ENCODE measurements around the gene ARMC8. TPM values are rescaled to one million over a fixed set of nuclear protein-coding genes. Genes with fewer than 3 reads are reported as not detected.

The ARMC8 gene
- total RNA-seq, 4 donors from 2014 or later, result 57.2 to 91.8 (median 59.5) TPM

DNA sequence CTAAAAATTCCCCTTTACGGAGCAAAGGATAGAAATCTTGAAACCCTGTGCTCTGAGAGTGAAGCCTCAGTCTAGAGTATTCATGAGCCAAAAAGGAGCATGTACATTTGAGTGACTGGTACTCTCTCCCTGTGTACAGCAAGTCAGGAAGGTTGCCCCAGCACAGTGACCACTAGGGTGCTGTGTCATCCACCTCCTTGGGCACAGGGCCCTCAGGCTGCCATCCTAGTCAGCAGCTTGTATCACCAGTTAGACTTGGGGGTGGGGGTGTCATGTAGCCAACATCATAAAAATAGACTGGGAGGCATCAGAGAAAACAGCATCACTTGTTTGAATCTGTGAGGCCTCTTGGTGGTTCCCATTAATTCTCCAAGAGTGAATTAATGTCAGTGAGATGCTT is 130.6 kb downstream of the ARMC8 start:
- no peak for TF ChIP-seq POLR2A (IDR thresholded peaks at IDR 0.05)
- TF ChIP-seq, protein P1, sequence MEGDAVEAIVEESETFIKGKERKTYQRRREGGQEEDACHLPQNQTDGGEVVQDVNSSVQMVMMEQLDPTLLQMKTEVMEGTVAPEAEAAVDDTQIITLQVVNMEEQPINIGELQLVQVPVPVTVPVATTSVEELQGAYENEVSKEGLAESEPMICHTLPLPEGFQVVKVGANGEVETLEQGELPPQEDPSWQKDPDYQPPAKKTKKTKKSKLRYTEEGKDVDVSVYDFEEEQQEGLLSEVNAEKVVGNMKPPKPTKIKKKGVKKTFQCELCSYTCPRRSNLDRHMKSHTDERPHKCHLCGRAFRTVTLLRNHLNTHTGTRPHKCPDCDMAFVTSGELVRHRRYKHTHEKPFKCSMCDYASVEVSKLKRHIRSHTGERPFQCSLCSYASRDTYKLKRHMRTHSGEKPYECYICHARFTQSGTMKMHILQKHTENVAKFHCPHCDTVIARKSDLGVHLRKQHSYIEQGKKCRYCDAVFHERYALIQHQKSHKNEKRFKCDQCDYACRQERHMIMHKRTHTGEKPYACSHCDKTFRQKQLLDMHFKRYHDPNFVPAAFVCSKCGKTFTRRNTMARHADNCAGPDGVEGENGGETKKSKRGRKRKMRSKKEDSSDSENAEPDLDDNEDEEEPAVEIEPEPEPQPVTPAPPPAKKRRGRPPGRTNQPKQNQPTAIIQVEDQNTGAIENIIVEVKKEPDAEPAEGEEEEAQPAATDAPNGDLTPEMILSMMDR (IDR thresholded peaks at IDR 0.05), result no peak
- H3K27ac ChIP-seq, result no peak overlapping the region
- intact Hi-C loops (cut with DNase I), result no loop called here
- no peaks in the 10 kb centered on the region for H3K36me3 ChIP-seq
- H3K9me3 ChIP-seq, result no peaks in the 10 kb centered on the region
- H3K27me3 ChIP-seq, result no peaks in the 10 kb centered on the region
- WGBS, 2 donors, result 90 to 97% methylated on average over 1 of the region's 1 CpG
- no peak overlapping the region for H3K4me3 ChIP-seq (replicated peaks in 1 of 3)
- H3K4me1 ChIP-seq, result no peaks in the 10 kb centered on the region
- no peak for DNase-seq

DNA sequence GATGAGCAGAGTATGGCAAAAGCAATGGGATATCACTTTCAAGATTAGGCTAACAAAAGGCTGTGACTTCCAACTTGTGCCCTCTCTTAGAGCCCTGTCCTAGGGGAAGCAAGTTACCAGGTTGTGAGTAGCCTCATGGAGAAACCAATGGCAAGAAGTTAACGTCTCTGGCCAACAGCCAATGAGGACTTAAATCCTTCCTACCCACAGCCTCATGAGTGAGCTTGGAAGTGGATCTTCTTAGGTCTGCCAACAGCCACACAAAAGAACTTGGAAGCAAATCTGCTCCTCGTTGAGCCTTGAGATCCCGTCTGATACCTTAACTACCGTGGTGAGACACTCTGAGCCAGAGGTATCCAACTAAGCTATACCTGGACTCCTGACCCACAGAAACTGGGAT is 136.9 kb downstream of the ARMC8 start:
- intact Hi-C loops (cut with DNase I), result loop anchor here (10.0 kb wide), 1 partner anchor 601 kb away; no protein-coding TSS in a partner anchor
- H3K9me3 ChIP-seq, result no peaks in the 10 kb centered on the region
- DNase-seq, result no peak
- WGBS, 2 donors, result 36 to 44% methylated on average over 4 of the region's 4 CpGs
- no peaks in the 10 kb centered on the region for H3K36me3 ChIP-seq
- H3K4me3 ChIP-seq (replicated peaks in 1 of 3), result no peak overlapping the region
- TF ChIP-seq, protein P1 (IDR thresholded peaks at IDR 0.05), result no peak
- TF ChIP-seq POLR2A (IDR thresholded peaks at IDR 0.05), result no peak
- H3K27ac ChIP-seq, result no peak overlapping the region
- H3K27me3 ChIP-seq, result no peaks in the 10 kb centered on the region
- peaks cover 0 to 13% of the 10 kb centered on the region in 2 donors for H3K4me1 ChIP-seq

DNA sequence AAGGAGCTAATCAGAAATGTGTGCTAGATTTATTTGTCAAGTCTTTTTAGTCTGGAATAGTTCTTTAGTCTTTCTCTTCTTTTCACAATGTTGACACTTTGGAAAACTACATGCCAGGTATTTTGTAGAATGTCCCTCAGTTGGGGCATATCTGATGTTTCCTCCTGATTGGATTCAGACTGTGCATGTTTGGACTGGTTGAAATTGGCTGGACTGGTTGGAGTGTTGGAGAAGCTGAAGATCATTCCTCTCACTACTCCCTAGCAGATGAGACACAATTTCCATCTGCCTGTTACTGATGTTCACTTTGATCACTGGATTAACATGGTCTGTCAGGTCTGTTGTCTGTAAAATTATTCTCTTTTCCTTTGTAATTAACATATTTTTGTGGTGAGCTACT is 138.9 kb downstream of the ARMC8 start:
- Histone ChIP-seq H3K4me1 (peaks cover 0 to 13% of the 10 kb centered on the region in 2 donors), H3K36me3 (no peaks in the 10 kb centered on the region), H3K27ac (no peak overlapping the region), H3K4me3 (replicated peaks in 1 of 3) (no peak overlapping the region), H3K9me3 (no peaks in the 10 kb centered on the region), H3K27me3 (no peaks in the 10 kb centered on the region)
- TF ChIP-seq, protein P1 (IDR thresholded peaks at IDR 0.05), result no peak
- no peak for TF ChIP-seq POLR2A (IDR thresholded peaks at IDR 0.05)
- DNase-seq, result no peak
- intact Hi-C loops (cut with DNase I), result loop anchor here (10.0 kb wide), 1 partner anchor 599 kb away; no protein-coding TSS in a partner anchor

DNA sequence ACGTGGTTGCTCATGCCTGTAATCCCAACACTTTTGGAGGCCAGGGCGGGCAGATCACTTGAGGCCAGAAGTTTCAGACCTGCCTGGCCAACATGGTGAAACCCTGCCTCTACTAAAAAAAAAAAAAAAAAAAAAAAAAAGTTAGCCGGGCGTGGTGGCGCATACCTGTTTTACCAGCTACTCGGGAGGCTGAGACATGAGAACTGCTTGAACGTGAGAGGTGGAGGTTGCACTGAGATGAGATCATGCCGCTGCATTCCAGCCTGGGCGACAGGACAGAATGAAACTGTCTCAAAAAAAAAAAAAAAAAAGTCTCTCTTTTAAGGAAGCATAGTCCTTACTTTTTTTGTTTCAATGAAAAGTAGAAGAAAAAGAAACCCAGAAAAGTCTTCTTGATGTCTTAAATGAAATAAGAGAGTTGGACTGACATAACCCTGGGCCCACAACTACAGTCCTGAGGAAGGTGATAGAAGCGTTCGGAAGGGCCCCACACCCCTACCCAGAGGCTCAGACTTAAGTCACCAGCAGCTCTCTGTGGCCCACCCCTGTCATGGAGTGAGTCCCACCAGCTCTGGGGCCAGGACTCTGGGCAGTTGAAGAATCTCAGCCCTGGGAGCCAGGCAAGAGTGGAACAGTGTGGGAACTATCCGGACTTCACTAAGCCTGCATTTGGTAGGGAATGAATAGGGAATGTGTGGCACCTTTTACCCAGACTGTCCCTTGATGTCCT is 139.9 kb downstream of the ARMC8 start:
- 94 to 95% methylated on average over 12 of the region's 12 CpGs for WGBS, 2 donors
- intact Hi-C loops (cut with DNase I), result loop anchor here (10.0 kb wide), 1 partner anchor 598 kb away; no protein-coding TSS in a partner anchor

DNA sequence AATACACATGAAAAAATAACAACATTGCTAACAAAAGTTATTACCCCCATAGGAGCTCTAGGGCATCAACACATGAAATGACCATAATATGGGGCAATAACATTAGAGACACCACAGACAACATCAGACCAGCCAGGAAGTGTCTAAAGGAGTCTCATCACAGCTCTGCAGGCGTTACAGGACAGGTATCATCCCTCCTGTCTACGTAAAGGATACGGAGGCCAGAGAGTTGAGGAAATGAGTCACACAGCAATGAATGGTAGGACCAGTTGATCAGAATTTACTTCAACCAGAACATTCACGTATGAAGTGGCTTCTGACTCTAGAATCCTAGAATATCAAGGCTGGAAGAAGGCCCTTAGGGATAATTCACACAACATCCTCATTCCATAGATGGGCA is 140.7 kb downstream of the ARMC8 start:
- 87 to 90% methylated on average over 4 of the region's 4 CpGs for WGBS, 2 donors
- no peak for TF ChIP-seq POLR2A (IDR thresholded peaks at IDR 0.05)
- TF ChIP-seq, protein P1 (IDR thresholded peaks at IDR 0.05), result no peak
- Histone ChIP-seq H3K27me3 (no peaks in the 10 kb centered on the region), H3K9me3 (no peaks in the 10 kb centered on the region), H3K27ac (no peak overlapping the region), H3K4me1 (peaks cover 0 to 13% of the 10 kb centered on the region in 2 donors), H3K4me3 (replicated peaks in 1 of 3) (no peak overlapping the region), H3K36me3 (no peaks in the 10 kb centered on the region)
- DNase-seq, result no peak
- intact Hi-C loops (cut with DNase I), result loop anchor here (10.0 kb wide), 1 partner anchor 597 kb away; no protein-coding TSS in a partner anchor

More for the DNA sequence above, 139.9 kb downstream of the ARMC8 start:
- no peak for DNase-seq
- Histone ChIP-seq H3K27ac (no peak overlapping the region), H3K36me3 (no peaks in the 10 kb centered on the region), H3K9me3 (no peaks in the 10 kb centered on the region), H3K4me3 (replicated peaks in 1 of 3) (no peak overlapping the region), H3K4me1 (peaks cover 0 to 13% of the 10 kb centered on the region in 2 donors), H3K27me3 (no peaks in the 10 kb centered on the region)
- TF ChIP-seq POLR2A (IDR thresholded peaks at IDR 0.05), result no peak
- TF ChIP-seq, protein P1 (IDR thresholded peaks at IDR 0.05), result no peak
